ENCODE data around the gene IL1RAPL1.

IL1RAPL1 gene

GRCh38 chrX:29453333-29453732, 866.1 kb downstream of the IL1RAPL1 start:
- DNase-seq: no peak

GRCh38 chrX:29455702-29456101, 868.5 kb downstream of the IL1RAPL1 start:
- no peak for DNase-seq

GRCh38 chrX:29461039-29461438, 873.8 kb downstream of the IL1RAPL1 start:
- DNase-seq: no peak

- no peak for DNase-seq
Measured at GRCh38 chrX:29466456-29466855, 879.2 kb downstream of the IL1RAPL1 start.

- no peak for DNase-seq
Measured at GRCh38 chrX:29468911-29469494, 881.8 kb downstream of the IL1RAPL1 start.

- DNase-seq: no peak
Measured at GRCh38 chrX:29470030-29470429, 882.8 kb downstream of the IL1RAPL1 start.

GRCh38 chrX:29471829-29472228, 884.6 kb downstream of the IL1RAPL1 start:
- no peak for DNase-seq

- no peak for DNase-seq
Measured at GRCh38 chrX:29477878-29478277, 890.6 kb downstream of the IL1RAPL1 start.

- DNase-seq: peak; percentile 1
Measured at GRCh38 chrX:29478336-29479069, 891.3 kb downstream of the IL1RAPL1 start.

- DNase-seq: no peak
Measured at GRCh38 chrX:29487214-29487613, 900.0 kb downstream of the IL1RAPL1 start.

GRCh38 chrX:29487714-29488113, 900.5 kb downstream of the IL1RAPL1 start:
- DNase-seq: no peak

- no peak for DNase-seq
Measured at GRCh38 chrX:29488919-29489318, 901.7 kb downstream of the IL1RAPL1 start.

GRCh38 chrX:29490606-29491005, 903.4 kb downstream of the IL1RAPL1 start:
- DNase-seq: no peak

- no peak for DNase-seq
Measured at GRCh38 chrX:29491659-29492058, 904.4 kb downstream of the IL1RAPL1 start.

GRCh38 chrX:29496636-29497180, 909.5 kb downstream of the IL1RAPL1 start:
- no peak for DNase-seq

- DNase-seq: no peak
Measured at GRCh38 chrX:29506729-29507128, 919.5 kb downstream of the IL1RAPL1 start.

- no peak for DNase-seq
Measured at GRCh38 chrX:29518100-29518499, 930.9 kb downstream of the IL1RAPL1 start.

- no peak for DNase-seq
Measured at GRCh38 chrX:29528281-29528680, 941.0 kb downstream of the IL1RAPL1 start.

- no peak for DNase-seq
Measured at GRCh38 chrX:29530501-29530900, 943.3 kb downstream of the IL1RAPL1 start.

- DNase-seq: no peak
Measured at GRCh38 chrX:29531336-29531735, 944.1 kb downstream of the IL1RAPL1 start.

- no peak for DNase-seq
Measured at GRCh38 chrX:29535212-29536162, 948.2 kb downstream of the IL1RAPL1 start.

- DNase-seq: no peak
Measured at GRCh38 chrX:29541038-29541437, 953.8 kb downstream of the IL1RAPL1 start.

- no peak for DNase-seq
Measured at GRCh38 chrX:29542152-29542551, 954.9 kb downstream of the IL1RAPL1 start.
